Right cardiac atrium (tissue), 5 donors: ENCODE measurements around the gene MCTS1. TPM values are rescaled to one million over a fixed set of nuclear protein-coding genes. Genes with fewer than 3 reads are reported as not detected.
"Not testable (repeated sequence)": the region's sequence is repeated elsewhere in the genome, so short reads cannot be mapped to it uniquely, and the experiment has no call there.

Experiments used
- ATAC-seq, 2 donors: fragments of 200-7000 bp; cut with Tn5 transposase; one replicate each; pipeline versions ENCODE4 v1.8.0 to v1.9.1; 2020; ENCODE audit warnings: moderate library complexity in 2 of 2, mild to moderate bottlenecking in 1 of 2
- DNase-seq, 3 donors: peaks; one replicate each; pipeline ENCODE4 v3.0.0-alpha.2; 2020
- H3K27ac ChIP-seq: one replicate; pipeline ENCODE4 v1.5.1; 2013; ENCODE audit warnings: mild to moderate bottlenecking, low read length, control low read depth, moderate library complexity
- H3K27me3 ChIP-seq: one replicate; pipeline ENCODE4 v1.6.1; 2013; ENCODE audit not compliant: control insufficient read depth, insufficient read depth
- H3K4me1 ChIP-seq: one replicate; pipeline ENCODE4 v1.6.1; 2013; ENCODE audit warnings: low read length; ENCODE audit not compliant: control insufficient read depth, insufficient read depth
- H3K4me3 ChIP-seq: one replicate; pipeline ENCODE4 v1.5.1; 2013; ENCODE audit warnings: low read length, control low read depth
- H3K9me3 ChIP-seq: one replicate; pipeline ENCODE4 v1.6.1; 2013; ENCODE audit warnings: low read length; ENCODE audit not compliant: control insufficient read depth
- WGBS: extraction: QIAGEN DNeasy Blood & Tissue Kit; methylation state at CpG from one replicate; pipeline ENCODE4 v1.1.7; 2013; 5-methylcytosine and 5-hydroxymethylcytosine counted together
- intact Hi-C, 4 donors: fragments of 100-400 bp; cut with DNase I; formaldehyde crosslinking; loops; one replicate each; pipeline versions ENCODE4 v1.11.0 to v1.14.0; 2022 to 2023
- polyA plus RNA-seq: library from polyadenylated mRNA; stranded (reverse); fragments of 200-250 nt; gene quantifications from one replicate; pipeline ENCODE4 v1.2.3, GENCODE V29; 2013
- total RNA-seq, 4 donors: library from RNA; stranded (reverse); fragmentation: NEBNext Ultra II Directional; extraction: Animal tissue kit (Norgen Biotek cat#: 25700); gene quantifications; one replicate each; pipeline ENCODE4 v1.2.1, GENCODE V29; 2021
- donor health status: healthy with polysubstance abuse.
- donor health status: DM: no; HTN: yes; CAD: no.
- donor health status: DM: no; HTN: no; CAD: no.
- donor health status: DM: no; HTN: yes; CAD: no; lungs with severe emphysema.
- donor health status: DM: yes; HTN: yes; CAD: no.

Gene MCTS1
- total and polyA plus RNA-seq, 5 donors = 27.4 to 48.0 (median 29.5) TPM

- Histone ChIP-seq H3K27ac (no peak overlapping the region), H3K9me3 (no peaks in the 10 kb centered on the region), H3K4me3 (no peak overlapping the region), H3K27me3 (no peaks in the 10 kb centered on the region), H3K4me1 (no peaks in the 10 kb centered on the region)
- WGBS = 87% methylated on average over 3 of the region's 3 CpGs
- no peak for ATAC-seq
- intact Hi-C loops = no loop called here
- DNase-seq = no peak
Observed at GRCh38 chrX:120568609-120569008, 35.3 kb upstream of the MCTS1 start.

GRCh38 chrX:120570011-120570600 lies 33.8 kb upstream of the MCTS1 start:
- ATAC-seq (no peak), DNase-seq (no peak)
- Histone ChIP-seq H3K27me3 (no peaks in the 10 kb centered on the region), H3K4me3 (no peak overlapping the region), H3K27ac (no peak overlapping the region), H3K9me3 (no peaks in the 10 kb centered on the region), H3K4me1 (no peaks in the 10 kb centered on the region)
- WGBS = 56% methylated on average over 3 of the region's 3 CpGs
- intact Hi-C loops = no loop called here

GRCh38 chrX:120573806-120574205 lies 30.1 kb upstream of the MCTS1 start:
- H3K27ac ChIP-seq, H3K4me3 ChIP-seq, intact Hi-C loops, H3K4me1 ChIP-seq, DNase-seq, H3K9me3 ChIP-seq, ATAC-seq, H3K27me3 ChIP-seq: not testable (repeated sequence)
- WGBS = 93% methylated on average over 13 of the region's 13 CpGs

GRCh38 chrX:120575379-120576114 lies 28.4 kb upstream of the MCTS1 start:
- intact Hi-C loops = no loop called here
- DNase-seq (no peak), ATAC-seq (no peak)
- Histone ChIP-seq H3K9me3 (no peaks in the 10 kb centered on the region), H3K4me1 (no peaks in the 10 kb centered on the region), H3K27ac (no peak overlapping the region), H3K27me3 (no peaks in the 10 kb centered on the region), H3K4me3 (no peak overlapping the region)
- 86% methylated on average over 18 of the region's 18 CpGs for WGBS

DNA sequence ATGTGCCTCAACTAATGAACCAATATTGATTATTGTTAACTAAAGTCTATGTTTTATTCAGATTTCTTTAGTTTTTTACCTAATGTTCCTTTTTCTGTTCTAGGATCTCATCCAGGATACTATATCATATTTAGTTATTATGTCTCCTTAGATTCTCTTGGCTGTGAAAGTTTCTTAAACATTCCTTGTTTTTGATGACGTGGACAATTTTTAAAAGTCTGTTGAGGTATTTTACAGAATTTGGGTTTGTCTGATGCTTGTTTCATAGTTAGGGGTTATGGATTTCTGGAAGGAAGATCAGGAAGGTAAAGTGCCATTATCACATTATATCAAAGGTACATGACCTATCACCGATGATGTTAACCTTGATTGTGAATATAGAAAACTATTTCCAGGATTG lies 18.2 kb upstream of the MCTS1 start:
- H3K27me3 ChIP-seq = no peaks in the 10 kb centered on the region
- no peak overlapping the region for H3K4me3 ChIP-seq
- DNase-seq (no peak), ATAC-seq (no peak)
- no peaks in the 10 kb centered on the region for H3K4me1 ChIP-seq
- intact Hi-C loops = no loop called here
- 90% methylated on average over 2 of the region's 2 CpGs for WGBS
- no peak overlapping the region for H3K27ac ChIP-seq
- H3K9me3 ChIP-seq = no peaks in the 10 kb centered on the region

DNA sequence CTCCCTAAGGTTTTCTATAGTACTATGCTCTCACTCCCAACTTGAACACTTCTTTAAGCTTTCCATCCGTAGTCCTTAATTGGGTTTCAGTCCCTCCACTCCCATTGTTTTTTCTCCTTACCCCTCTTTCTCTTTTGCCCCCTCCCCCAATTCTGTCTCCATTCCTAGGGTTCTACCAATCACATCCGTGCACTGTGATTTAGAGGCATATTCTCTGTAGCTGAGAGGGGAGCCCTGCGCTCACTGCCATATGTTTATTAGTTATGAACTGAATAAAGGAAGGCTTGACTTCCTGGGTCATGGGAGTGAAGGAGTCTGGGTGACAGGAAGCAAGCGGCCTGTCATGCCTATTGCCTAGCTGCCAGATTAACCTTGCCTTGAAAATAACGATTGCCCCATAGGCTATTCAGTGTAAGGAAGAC lies 471 bp downstream of the MCTS1 start:
- Histone ChIP-seq H3K27me3 (no peaks in the 10 kb centered on the region), H3K27ac (peak overlapping the region; percentile 96), H3K9me3 (no peaks in the 10 kb centered on the region), H3K4me3 (peak overlapping the region; percentile 98), H3K4me1 (no peaks in the 10 kb centered on the region)
- 0% methylated on average over 5 of the region's 5 CpGs for WGBS
- peak; percentile 83 for ATAC-seq
- intact Hi-C loops = loop anchor here in 1 of 4 donors (10.0 kb wide), 1 partner anchor 50 kb away; no protein-coding TSS in a partner anchor
- peak in 1 of 3 donors; percentile 14 for DNase-seq

- ATAC-seq (no peak), DNase-seq (no peak)
- H3K4me1 ChIP-seq = no peaks in the 10 kb centered on the region
- no peaks in the 10 kb centered on the region for H3K27me3 ChIP-seq
- 83% methylated on average over 1 of the region's 1 CpG for WGBS
- no peak overlapping the region for H3K27ac ChIP-seq
- no peak overlapping the region for H3K4me3 ChIP-seq
- no peaks in the 10 kb centered on the region for H3K9me3 ChIP-seq
- intact Hi-C loops = no loop called here
Observed at GRCh38 chrX:120612086-120612485, 8.2 kb downstream of the MCTS1 start.

GRCh38 chrX:120614816-120615215 lies 10.9 kb downstream of the MCTS1 start:
- Histone ChIP-seq H3K4me1 (no peaks in the 10 kb centered on the region), H3K27me3 (no peaks in the 10 kb centered on the region), H3K27ac (no peak overlapping the region), H3K9me3 (no peaks in the 10 kb centered on the region), H3K4me3 (no peak overlapping the region)
- ATAC-seq (no peak), DNase-seq (no peak)
- intact Hi-C loops = no loop called here

- Histone ChIP-seq H3K4me1 (no peaks in the 10 kb centered on the region), H3K27me3 (no peaks in the 10 kb centered on the region), H3K9me3 (no peaks in the 10 kb centered on the region), H3K27ac (no peak overlapping the region), H3K4me3 (no peak overlapping the region)
- WGBS = 60% methylated on average over 5 of the region's 5 CpGs
- intact Hi-C loops = no loop called here
- no peak for ATAC-seq
- DNase-seq = no peak
Observed at GRCh38 chrX:120617996-120618630, 14.2 kb downstream of the MCTS1 start.

- no peaks in the 10 kb centered on the region for H3K9me3 ChIP-seq
- H3K27ac ChIP-seq = no peak overlapping the region
- DNase-seq (no peak), ATAC-seq (no peak)
- WGBS = 43% methylated on average over 2 of the region's 2 CpGs
- H3K27me3 ChIP-seq = no peaks in the 10 kb centered on the region
- H3K4me1 ChIP-seq = no peaks in the 10 kb centered on the region
- no peak overlapping the region for H3K4me3 ChIP-seq
- intact Hi-C loops = no loop called here
Observed at GRCh38 chrX:120625371-120625770, 21.5 kb downstream of the MCTS1 start.
